Fibroblast of the conjunctiva (primary cell): ENCODE measurements around the gene GREB1L.
"Not testable (repeated sequence)": the region's sequence is repeated elsewhere in the genome, so short reads cannot be mapped to it uniquely, and the experiment has no call there.

ENCODE experiments used
- DNase-seq: peaks from one replicate; pipeline ENCODE4 v3.0.0-alpha.2; 2010; ENCODE audit warnings: low read depth

GREB1L gene

GRCh38 chr18:21242141-21242779 lies at the start of gene GREB1L:
TSS of gene GREB1L (plus strand) at chr18:21242232. CDS start at chr18:21383519, 141,287 bp downstream.
- no peak for DNase-seq

DNA sequence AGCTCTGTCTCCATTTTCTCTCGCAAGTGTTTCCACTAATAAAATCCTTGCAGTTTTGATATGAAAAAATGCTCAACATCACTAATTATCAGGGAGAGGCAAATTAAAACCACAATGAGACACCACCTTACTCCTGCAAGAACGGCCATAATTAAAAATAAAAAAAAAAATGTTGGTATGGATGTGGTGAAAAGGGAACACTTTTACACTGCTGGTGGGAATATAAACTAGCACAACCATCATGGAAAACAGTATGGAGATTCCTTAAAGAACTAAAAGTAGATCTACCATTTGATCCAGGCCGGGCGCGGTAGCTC lies 49.8 kb upstream of the GREB1L start:
- no peak for DNase-seq

DNA sequence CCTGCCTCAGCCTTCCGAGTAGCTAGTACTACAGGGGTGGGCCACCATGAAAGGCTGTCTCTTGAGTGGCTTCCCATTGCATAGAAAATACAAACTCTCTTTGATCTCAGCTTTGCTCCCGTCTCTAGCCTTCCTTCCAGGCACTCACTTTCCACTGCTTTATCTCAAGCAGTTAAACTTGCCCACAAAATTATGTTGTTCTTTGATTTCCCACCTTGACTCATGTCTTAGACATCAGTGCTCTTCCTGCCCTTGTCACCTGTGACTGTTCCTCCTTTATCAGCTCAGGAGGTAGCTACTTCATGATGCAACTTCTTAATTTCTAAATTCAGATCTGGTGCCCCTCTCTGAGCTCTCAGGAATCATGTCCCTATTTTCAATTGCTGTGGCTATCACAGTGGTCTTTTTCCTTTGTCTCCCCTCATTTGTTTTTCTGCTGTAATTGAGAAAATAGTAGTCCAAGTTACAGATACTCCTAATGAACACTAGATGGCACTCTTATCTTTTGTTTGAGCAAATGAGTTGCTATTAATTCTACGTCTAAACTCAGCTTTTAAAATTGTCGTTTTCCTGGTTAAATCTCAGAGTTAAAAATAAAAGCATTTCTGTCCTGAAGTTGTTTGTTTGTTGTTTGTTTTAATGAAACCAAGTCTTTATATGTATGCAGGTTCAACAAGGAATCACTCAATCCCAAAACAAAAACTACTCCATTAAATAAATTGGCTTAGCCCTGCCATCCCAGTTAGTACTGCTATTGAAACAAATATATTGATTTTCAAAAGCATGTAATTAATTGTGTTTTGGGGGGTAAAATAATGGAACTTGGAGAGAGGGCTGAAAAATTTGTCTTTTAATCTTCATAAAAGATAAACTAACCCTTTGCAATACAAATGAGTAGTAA lies 46.9 kb upstream of the GREB1L start:
- DNase-seq = peak; percentile 42

- DNase-seq = no peak
Observed at GRCh38 chr18:21196426-21196825, 45.6 kb upstream of the GREB1L start.

DNA sequence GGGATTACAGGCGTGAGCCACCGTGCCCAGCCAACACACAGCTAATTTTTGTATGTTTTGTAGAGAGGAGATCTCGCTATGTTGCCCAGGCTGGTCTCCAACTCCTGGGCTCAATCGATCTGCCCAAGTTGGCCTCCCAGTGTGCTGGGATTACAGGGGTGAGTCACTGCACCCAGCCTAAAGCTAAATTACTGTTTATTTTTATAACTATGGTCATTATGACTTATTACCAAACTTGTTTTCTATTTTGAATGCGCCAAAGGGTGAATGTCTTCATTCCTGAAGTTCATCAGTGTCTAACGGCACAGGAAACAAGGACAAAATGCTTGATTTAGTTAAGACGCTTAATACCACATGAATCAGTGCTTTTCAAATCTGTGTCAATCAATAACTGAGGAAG lies 38.9 kb upstream of the GREB1L start:
- DNase-seq = no peak

GRCh38 chr18:21203542-21204241 lies 38.3 kb upstream of the GREB1L start:
- no peak for DNase-seq

DNA sequence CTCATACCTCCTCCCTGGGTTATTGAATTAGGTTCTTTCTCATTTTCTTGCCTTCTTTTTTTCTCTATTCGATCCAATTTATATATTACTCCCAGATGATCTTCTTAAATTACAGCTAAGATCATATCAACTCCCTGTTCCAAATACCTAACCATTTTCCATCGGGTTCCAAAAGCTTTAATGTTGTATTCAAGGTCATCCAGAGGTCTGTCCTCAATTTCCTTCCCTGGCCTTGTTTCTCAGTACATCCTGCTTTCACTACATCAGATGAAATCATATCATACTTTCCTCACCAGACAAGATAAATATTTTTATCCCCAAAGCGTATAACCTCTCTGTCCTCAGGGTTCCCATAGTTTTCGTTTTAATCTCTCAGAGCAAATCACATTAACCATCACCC lies 36.3 kb upstream of the GREB1L start:
- DNase-seq = no peak

GRCh38 chr18:21210278-21210677 lies 31.8 kb upstream of the GREB1L start:
- no peak for DNase-seq

GRCh38 chr18:21210784-21211183 lies 31.2 kb upstream of the GREB1L start:
- DNase-seq = no peak

GRCh38 chr18:21214409-21214808 lies 27.6 kb upstream of the GREB1L start:
- DNase-seq = not testable (repeated sequence)

DNA sequence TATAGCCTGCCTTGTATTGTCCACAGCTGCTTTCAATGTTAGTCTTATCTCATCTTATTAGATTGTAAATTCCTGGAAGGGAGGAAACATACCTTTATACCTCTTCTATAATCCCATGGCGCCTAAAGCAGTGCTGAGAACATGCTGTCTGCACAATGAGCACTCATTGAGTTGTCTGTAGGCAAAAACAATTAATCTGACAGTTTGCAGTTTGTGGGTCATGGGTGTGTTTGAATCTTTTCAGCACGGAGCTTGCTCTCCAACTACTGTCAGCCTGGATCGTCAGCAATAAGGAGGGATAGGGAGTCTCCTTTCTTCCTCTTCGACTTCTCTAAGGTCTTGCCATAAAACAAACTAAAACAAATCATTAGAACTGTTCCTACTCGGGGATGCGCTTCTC lies 26.5 kb upstream of the GREB1L start:
- DNase-seq = no peak

GRCh38 chr18:21218862-21219261 lies 23.2 kb upstream of the GREB1L start:
- DNase-seq = no peak

DNA sequence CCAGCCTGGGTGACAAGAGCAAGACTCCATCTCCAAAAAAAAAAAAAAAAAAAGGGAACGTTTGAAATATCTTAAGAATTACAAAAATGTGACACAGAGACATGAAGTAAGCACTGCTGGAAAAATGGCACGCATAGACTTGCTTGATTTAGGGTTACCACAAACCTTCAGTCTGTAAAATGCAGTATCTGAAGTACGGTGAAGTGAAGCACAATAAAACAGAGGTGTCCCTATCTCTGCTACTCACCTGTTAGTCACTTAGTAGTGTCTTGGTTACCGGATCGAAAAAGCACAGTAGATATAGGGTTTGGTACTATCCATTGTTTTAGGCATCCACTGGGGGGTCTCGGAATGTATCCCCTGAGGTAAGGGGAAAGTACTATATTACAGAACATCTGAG lies 11.6 kb upstream of the GREB1L start:
- DNase-seq = no peak

GRCh38 chr18:21241301-21242048 lies 557 bp upstream of the GREB1L start:
- no peak for DNase-seq

DNA sequence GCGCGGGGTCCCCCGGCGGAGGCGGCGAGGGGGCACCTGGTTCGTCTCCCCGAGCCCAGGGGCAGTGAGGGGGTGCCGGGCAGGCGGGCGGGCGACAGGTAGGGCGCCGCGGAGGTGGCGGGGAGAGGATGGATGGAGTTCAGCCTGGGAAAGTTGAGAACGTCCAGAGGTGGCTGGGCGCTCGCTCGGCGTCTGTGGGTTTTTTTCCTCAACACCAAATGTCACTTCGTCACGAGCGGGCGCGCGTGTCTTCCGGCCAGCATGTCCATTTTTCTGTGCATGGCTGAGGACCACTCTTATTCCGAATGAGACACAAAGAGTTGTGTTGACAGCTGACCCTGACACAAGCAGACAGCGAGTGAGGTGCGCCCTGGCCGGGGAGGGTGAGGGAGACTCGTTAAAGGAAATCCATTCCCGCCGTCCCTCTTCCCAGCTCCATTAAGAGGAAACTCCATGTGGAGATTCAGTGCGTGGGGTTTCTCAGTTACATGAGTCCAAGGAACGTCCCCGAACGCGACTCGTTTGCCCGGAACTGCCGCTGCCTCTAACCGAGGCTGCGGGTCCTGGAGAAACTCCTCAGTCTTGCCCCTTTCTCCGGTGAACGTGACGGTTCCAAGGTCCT lies 859 bp downstream of the GREB1L start:
- no peak for DNase-seq

- DNase-seq = no peak
Observed at GRCh38 chr18:21254576-21254975, 12.5 kb downstream of the GREB1L start.

DNA sequence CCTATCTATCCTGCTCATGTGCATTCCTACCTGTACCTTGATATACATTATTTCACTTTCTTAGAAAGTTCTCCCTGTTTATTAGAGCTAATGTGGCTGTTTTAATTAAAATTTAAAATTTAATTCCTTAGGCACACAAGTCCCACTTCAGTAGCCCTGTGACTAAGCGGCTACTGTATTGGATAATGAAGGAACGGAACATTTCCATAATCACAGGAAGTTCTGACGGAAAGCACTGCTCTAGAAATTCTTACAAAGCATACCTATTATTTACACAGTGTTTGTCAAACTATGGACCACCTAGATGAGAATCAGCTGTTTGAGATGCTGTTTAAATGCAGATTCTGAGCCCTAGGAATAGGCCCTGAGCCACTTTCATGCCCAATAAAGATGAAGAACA lies 13.2 kb downstream of the GREB1L start:
- DNase-seq = no peak

DNA sequence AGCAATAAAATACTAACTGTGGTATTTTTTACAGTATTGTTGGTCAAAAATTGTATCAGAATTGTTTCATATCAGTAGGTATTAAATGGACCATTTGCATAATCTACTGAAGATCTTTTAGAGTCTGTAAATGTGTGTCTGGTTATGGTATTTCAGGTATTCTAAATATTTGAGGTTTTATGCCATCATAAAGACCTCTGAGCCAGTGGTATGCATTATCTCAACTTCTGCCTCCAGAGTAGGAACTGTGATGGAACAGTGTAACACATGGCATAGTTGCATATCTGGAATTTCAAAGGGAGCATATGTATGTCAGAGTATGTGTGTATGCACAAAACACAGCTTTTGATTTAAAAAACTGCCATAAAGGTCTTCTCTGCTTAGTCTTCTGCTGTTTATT lies 15.4 kb downstream of the GREB1L start:
- DNase-seq = no peak

DNA sequence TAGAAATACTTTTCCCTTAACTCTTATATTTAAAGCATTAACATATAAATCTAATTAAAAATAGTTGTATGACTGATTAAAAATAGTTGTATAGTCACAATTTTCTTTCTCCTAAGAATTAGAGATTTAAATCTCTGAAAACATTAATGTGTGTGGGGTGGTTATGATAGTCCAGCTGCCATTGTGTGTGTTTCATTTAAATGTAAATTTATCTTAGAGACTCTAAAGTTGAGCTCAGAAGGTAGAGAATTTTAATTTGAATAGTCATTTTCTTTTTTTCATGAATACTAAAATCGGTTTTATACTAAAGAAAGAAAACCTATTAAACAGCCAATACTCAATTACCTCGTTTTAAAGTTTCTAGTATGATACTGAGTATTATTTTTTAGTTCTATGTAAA lies 18.6 kb downstream of the GREB1L start:
- no peak for DNase-seq

DNA sequence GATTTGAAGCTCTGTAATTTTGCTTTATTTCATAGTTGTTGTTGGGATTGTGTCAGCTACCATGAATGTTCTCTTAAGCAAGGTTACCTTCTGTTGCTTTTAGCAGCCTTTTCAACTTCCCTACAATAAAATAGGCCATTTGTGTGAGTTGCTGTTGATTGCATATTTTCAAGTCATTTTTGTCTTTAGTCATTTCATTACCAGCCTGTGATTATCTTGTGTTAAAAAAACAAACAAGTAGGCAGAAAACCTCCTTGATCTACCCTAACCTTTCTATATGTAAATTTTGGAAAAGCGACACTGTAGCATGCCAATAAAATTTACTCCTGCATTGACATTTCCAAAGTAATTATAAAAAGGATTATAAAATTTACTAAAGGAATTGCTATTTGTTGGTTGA lies 19.3 kb downstream of the GREB1L start:
- DNase-seq = no peak

DNA sequence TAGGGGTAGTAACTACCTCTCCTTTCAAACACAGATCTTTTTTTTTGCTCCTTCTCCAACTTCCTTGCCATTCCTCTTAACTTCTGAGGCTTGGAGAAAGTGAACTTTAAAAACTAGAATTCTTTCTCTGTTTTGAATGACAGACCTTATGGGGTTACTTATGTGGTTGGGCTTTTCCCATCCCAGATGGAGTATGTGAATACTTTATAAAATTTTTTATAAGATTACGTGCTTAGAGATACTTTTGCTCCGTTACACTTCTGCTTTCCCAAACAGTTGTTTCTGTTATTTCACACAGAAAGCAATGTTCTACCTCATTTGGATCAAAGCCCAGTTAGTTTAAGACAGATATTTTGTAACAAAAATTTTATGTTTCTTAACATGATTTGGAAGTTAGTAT lies 20.2 kb downstream of the GREB1L start:
- no peak for DNase-seq

DNA sequence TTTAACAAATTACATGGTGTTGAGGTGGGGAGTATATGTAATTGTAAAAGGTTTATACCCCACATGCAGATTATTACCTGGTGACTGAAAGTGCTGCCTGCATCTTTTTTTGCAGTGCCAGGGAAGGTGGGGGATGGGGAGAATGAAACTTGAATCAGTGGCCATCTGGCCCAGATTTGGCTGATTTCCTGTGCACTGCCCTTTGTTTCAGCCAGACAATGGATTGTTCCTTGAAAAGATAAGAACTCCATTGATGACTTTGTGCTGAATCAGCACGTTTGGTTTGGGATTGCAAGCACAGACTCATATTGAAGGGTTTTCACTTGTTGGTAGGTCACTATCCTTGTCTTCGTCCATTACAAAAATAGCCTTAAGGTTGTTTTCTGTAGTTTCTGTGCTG lies 20.9 kb downstream of the GREB1L start:
- DNase-seq = no peak
